NB4 (cell line): ENCODE measurements around the gene CTNNA3.

Source experiments
- MYC ChIP-seq: IDR thresholded peaks from 2 replicates; pipeline ENCODE4 v1.6.1; 2011; ENCODE audit warnings: low read depth, low read length
- POLR2A ChIP-seq: IDR thresholded peaks from 2 replicates; pipeline ENCODE4 v1.6.1; 2011; ENCODE audit warnings: mild to moderate bottlenecking; ENCODE audit not compliant: insufficient read length; ENCODE audit errors: extremely low read depth

DNA sequence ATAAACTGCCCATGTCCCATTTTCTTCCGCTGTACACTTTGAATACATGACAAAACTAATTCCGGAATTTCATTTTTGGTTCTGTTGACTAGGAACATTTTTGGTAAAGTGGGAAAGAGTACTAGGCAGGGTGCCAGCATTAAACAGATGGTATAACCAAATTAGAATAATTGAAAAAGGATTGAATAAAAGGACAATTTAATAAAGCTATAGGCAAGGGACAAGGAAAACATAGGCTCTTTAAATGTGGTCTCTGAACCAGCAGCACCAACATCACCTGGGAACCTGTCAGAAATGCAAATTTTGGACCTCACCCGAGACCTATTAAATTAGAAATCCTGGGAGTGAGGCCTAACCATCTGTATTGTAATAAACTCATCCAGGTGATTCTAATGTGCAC, 393.3 kb downstream of the CTNNA3 start:
- TF ChIP-seq POLR2A, result no peak
- no peak for TF ChIP-seq MYC
